ENCODE results near the gene PHACTR2. TPM values are rescaled to one million over a fixed set of nuclear protein-coding genes. Genes with fewer than 3 reads are reported as not detected.

The PHACTR2 gene
- total and polyA plus RNA-seq, 7 experiments from 2014 or later = 10.0 to 42.2 (median 21.7) TPM

DNA sequence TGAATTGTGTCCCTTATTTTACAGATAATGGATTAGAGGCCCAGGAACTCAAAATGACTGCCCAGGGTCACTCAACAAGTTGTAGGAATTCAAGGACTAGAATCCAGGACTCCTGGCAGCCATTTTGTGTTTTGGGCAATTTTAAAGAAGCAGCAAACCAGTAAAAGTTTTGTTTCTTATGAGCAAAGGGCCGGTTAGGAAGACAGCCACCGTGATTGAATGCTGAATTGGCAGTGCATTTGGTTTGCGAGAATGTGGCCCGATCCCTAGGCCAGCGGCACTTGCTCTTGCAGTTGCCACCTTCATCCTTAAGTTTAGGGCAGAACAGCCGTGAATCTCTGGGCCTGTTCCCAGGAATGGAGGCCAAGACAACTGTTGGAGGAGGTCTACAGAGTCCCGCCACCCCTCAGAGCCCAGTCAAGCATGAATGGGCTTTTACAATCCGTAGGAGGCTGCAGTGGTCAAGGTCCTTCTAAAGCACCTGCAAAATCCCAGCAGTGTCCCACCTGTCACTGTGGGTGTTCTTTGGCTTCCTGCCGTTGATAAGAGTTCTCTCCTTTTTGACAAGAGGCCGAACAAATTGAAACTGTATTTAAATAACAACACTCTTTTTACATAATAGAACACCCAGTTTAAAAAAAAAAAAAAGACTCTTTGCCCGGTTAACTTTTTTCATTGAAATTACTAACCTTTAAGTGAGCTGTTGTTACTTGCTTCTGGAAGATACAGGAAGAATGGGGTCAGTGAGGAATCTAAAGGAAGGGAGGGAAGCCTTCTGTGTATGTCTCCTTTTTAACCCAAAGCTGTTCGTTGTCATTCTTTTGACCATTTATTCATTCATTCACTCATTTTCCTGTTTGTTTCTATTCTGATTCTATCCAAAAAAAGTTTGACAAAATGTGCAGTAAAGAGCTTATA lies 68.7 kb downstream of the PHACTR2 start:
- H3K9me3 ChIP-seq (ENCODE audit: control insufficient read depth in 2 of 3, low read length in 3 of 3) = no peaks in the 10 kb centered on the region
- CTCF ChIA-PET = interaction anchor here (1.2 kb wide), 1 partner anchor 32 kb away, joined by 3 read pairs; no protein-coding TSS in a partner anchor
- H3K36me3 Mint-ChIP-seq = peaks cover 0 to 19% (median 6%) of the 10 kb centered on the region in 5 donors
- H3K27me3 Mint-ChIP-seq = no peaks in the 10 kb centered on the region
- intact Hi-C loops (cut with micrococcal nuclease) = no loop called here
- H3K27ac ChIP-seq (ENCODE audit: low read depth, low read length) = no peak overlapping the region
- no peak overlapping the region for H3K4me3 Mint-ChIP-seq
- DNase-seq (no peak), ATAC-seq (no peak)
- H3K4me1 Mint-ChIP-seq = peaks cover 0 to 11% (median 5%) of the 10 kb centered on the region in 7 donors
- H3K27ac Mint-ChIP-seq = no peak overlapping the region
- no peaks in the 10 kb centered on the region for H3K27me3 ChIP-seq (ENCODE audit: control insufficient read depth in 2 of 2, insufficient read depth in 2 of 2, low read length in 2 of 2)
- H3K4me3 ChIP-seq (ENCODE audit: low read length) = no peak overlapping the region
- H3K9me3 Mint-ChIP-seq = no peaks in the 10 kb centered on the region
- no peaks in the 10 kb centered on the region for H3K4me1 ChIP-seq (ENCODE audit: control insufficient read depth in 2 of 2, insufficient read depth in 2 of 2, low read length in 2 of 2)
- POLR2A ChIA-PET = no interaction called here
- no peaks in the 10 kb centered on the region for H3K36me3 ChIP-seq (ENCODE audit: control insufficient read depth in 2 of 3, insufficient read depth in 3 of 3, low read length in 3 of 3)

DNA sequence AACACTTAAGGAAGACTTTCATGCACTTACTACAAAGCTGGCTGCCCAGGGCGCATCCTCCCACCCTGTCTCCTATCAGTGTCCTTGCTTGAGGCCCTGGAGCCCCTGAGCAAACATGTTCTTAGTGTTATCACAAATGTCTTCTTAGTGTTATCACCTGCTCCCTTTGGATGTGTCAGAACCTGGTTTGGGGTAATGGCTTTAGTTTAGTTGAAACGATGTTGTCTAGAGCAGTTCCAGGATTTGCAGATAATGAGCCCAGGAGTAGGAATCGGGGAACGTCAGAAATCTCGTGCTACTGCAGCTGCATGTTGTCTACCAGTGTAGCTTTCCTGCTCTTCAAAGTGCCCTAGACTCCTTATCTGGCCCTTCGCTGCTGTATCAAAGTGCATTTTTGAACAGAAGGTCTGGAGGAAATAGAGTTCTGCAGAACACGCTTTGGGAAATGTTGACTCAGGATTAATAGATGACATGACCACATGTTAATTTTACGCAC lies 69.6 kb downstream of the PHACTR2 start:
- no peaks in the 10 kb centered on the region for H3K27me3 Mint-ChIP-seq
- H3K9me3 Mint-ChIP-seq = no peaks in the 10 kb centered on the region
- no peak overlapping the region for H3K27ac Mint-ChIP-seq
- H3K4me3 Mint-ChIP-seq = no peak overlapping the region
- Histone ChIP-seq H3K36me3 (ENCODE audit: control insufficient read depth in 2 of 3, insufficient read depth in 3 of 3, low read length in 3 of 3) (no peaks in the 10 kb centered on the region), H3K4me1 (ENCODE audit: control insufficient read depth in 2 of 2, insufficient read depth in 2 of 2, low read length in 2 of 2) (no peaks in the 10 kb centered on the region), H3K27me3 (ENCODE audit: control insufficient read depth in 2 of 2, insufficient read depth in 2 of 2, low read length in 2 of 2) (no peaks in the 10 kb centered on the region), H3K9me3 (ENCODE audit: control insufficient read depth in 2 of 3, low read length in 3 of 3) (no peaks in the 10 kb centered on the region), H3K4me3 (ENCODE audit: low read length) (no peak overlapping the region), H3K27ac (ENCODE audit: low read depth, low read length) (no peak overlapping the region)
- intact Hi-C loops (cut with micrococcal nuclease) = no loop called here
- H3K4me1 Mint-ChIP-seq = peaks cover 0 to 11% (median 5%) of the 10 kb centered on the region in 7 donors
- peaks cover 0 to 18% (median 6%) of the 10 kb centered on the region in 5 donors for H3K36me3 Mint-ChIP-seq
- DNase-seq = no peak
- CTCF ChIA-PET = interaction anchor here (1.2 kb wide), 1 partner anchor 31 kb away, joined by 3 read pairs; no protein-coding TSS in a partner anchor
- POLR2A ChIA-PET = no interaction called here
- ATAC-seq = no peak

DNA sequence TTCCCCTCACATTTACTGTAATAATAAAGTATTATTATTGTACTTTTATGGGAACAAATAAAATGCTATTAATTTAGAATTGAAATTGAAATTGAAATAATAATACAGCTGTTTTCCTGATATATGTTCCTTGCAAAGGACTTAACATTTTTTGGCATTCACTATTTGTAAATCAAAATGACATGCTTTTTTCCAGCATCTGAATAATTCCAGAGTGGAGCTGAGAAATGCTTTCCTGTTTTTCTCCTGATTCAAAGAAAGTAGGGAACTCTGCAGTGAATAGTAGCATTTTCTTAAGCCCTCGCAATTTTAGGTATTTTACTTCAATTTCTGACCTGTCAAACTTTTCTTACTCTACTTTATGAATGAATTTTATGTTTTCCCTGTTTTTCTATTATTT lies 72.1 kb downstream of the PHACTR2 start:
- Mint-ChIP-seq H3K4me3 (no peak overlapping the region), H3K27me3 (no peaks in the 10 kb centered on the region), H3K4me1 (peaks cover 0 to 5% (median 1%) of the 10 kb centered on the region in 7 donors), H3K27ac (no peak overlapping the region), H3K9me3 (no peaks in the 10 kb centered on the region), H3K36me3 (peaks cover 0 to 15% (median 0%) of the 10 kb centered on the region in 5 donors)
- H3K27ac ChIP-seq (ENCODE audit: low read depth, low read length) = no peak overlapping the region
- H3K27me3 ChIP-seq (ENCODE audit: control insufficient read depth in 2 of 2, insufficient read depth in 2 of 2, low read length in 2 of 2) = no peaks in the 10 kb centered on the region
- no peaks in the 10 kb centered on the region for H3K36me3 ChIP-seq (ENCODE audit: control insufficient read depth in 2 of 3, insufficient read depth in 3 of 3, low read length in 3 of 3)
- POLR2A ChIA-PET = no interaction called here
- H3K9me3 ChIP-seq (ENCODE audit: control insufficient read depth in 2 of 3, low read length in 3 of 3) = no peaks in the 10 kb centered on the region
- ATAC-seq (no peak), DNase-seq (no peak)
- no peak overlapping the region for H3K4me3 ChIP-seq (ENCODE audit: low read length)
- intact Hi-C loops (cut with micrococcal nuclease) = no loop called here
- CTCF ChIA-PET = no interaction called here
- H3K4me1 ChIP-seq (ENCODE audit: control insufficient read depth in 2 of 2, insufficient read depth in 2 of 2, low read length in 2 of 2) = no peaks in the 10 kb centered on the region

DNA sequence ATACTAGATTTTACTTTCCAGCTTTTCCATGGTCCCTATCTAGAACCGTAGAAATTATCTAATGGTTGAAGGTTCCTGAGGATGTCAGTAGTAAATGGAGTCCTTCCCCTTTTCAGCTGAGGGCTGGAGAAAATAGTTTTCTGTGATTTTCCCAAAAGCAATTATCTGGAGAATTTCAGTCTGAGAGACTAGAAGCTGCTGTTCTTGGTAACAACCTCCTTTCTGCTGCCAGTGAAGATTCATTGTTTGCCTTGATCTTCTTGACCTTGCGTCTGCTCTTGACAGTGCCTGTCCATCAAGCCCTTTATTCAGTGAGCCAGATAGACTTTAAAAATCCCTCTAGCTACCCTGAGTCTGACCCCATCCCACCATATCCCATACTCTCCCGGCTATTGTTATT lies 73.1 kb downstream of the PHACTR2 start:
- Histone ChIP-seq H3K4me3 (ENCODE audit: low read length) (no peak overlapping the region), H3K4me1 (ENCODE audit: control insufficient read depth in 2 of 2, insufficient read depth in 2 of 2, low read length in 2 of 2) (no peaks in the 10 kb centered on the region), H3K36me3 (ENCODE audit: control insufficient read depth in 2 of 3, insufficient read depth in 3 of 3, low read length in 3 of 3) (no peaks in the 10 kb centered on the region), H3K27me3 (ENCODE audit: control insufficient read depth in 2 of 2, insufficient read depth in 2 of 2, low read length in 2 of 2) (no peaks in the 10 kb centered on the region), H3K9me3 (ENCODE audit: control insufficient read depth in 2 of 3, low read length in 3 of 3) (no peaks in the 10 kb centered on the region), H3K27ac (ENCODE audit: low read depth, low read length) (no peak overlapping the region)
- H3K9me3 Mint-ChIP-seq = no peaks in the 10 kb centered on the region
- peaks cover 0 to 22% (median 6%) of the 10 kb centered on the region in 5 donors for H3K36me3 Mint-ChIP-seq
- CTCF ChIA-PET = no interaction called here
- intact Hi-C loops (cut with micrococcal nuclease) = no loop called here
- POLR2A ChIA-PET = no interaction called here
- DNase-seq (no peak), ATAC-seq (no peak)
- no peak overlapping the region for H3K27ac Mint-ChIP-seq
- H3K4me1 Mint-ChIP-seq = peaks cover 0 to 5% (median 0%) of the 10 kb centered on the region in 7 donors
- H3K4me3 Mint-ChIP-seq = no peak overlapping the region
- H3K27me3 Mint-ChIP-seq = no peaks in the 10 kb centered on the region

DNA sequence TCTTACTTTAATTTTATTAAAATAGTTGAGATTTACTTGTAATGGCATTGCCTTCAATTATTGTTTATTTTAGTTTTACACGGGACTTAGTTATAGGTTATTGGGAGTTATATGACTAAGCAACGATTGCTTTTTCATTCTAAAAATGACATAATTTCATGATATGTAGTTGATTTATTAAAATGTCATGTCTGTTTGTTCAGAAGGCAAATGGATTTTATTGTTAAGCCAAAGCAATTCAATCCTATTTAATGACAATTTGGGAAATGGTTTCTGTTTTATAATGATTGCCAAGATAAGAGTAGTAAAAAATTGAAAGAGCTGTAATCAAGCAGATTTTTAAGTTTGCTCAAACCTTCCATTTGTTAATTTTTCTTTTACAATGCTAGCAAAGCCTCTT lies 74.7 kb downstream of the PHACTR2 start:
- ATAC-seq = no peak
- H3K27me3 Mint-ChIP-seq = no peaks in the 10 kb centered on the region
- H3K36me3 Mint-ChIP-seq = peaks cover 0 to 28% (median 12%) of the 10 kb centered on the region in 5 donors
- no peaks in the 10 kb centered on the region for H3K4me1 ChIP-seq (ENCODE audit: control insufficient read depth in 2 of 2, insufficient read depth in 2 of 2, low read length in 2 of 2)
- intact Hi-C loops (cut with micrococcal nuclease) = no loop called here
- no peaks in the 10 kb centered on the region for H3K27me3 ChIP-seq (ENCODE audit: control insufficient read depth in 2 of 2, insufficient read depth in 2 of 2, low read length in 2 of 2)
- no peaks in the 10 kb centered on the region for H3K9me3 Mint-ChIP-seq
- H3K4me1 Mint-ChIP-seq = peaks cover 0 to 8% (median 0%) of the 10 kb centered on the region in 7 donors
- H3K4me3 ChIP-seq (ENCODE audit: low read length) = no peak overlapping the region
- H3K27ac ChIP-seq (ENCODE audit: low read depth, low read length) = no peak overlapping the region
- H3K27ac Mint-ChIP-seq = no peak overlapping the region
- H3K36me3 ChIP-seq (ENCODE audit: control insufficient read depth in 2 of 3, insufficient read depth in 3 of 3, low read length in 3 of 3) = no peaks in the 10 kb centered on the region
- ChIA-PET CTCF (no interaction called here), POLR2A (no interaction called here)
- no peaks in the 10 kb centered on the region for H3K9me3 ChIP-seq (ENCODE audit: control insufficient read depth in 2 of 3, low read length in 3 of 3)
- H3K4me3 Mint-ChIP-seq = no peak overlapping the region
- DNase-seq = no peak

DNA sequence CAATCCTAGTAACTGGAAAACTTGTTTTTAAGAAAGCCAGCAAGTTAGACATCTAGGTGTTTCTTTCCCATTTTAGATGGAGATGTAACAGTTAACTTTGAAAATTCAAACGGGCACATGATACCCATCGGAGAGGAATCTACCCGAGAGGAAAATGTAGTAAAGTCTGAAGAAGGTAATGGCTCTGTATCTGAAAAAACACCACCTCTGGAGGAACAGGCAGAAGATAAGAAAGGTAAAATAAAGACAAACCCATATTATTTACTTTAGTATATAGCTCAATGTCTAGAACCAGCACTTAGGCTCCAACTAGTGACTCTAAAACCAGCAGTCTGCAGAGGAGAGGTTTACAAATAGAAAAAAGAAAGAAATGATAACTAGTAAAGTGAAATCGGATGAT lies 75.9 kb downstream of the PHACTR2 start:
- Mint-ChIP-seq H3K9me3 (no peaks in the 10 kb centered on the region), H3K36me3 (peaks cover 0 to 28% (median 17%) of the 10 kb centered on the region in 5 donors), H3K4me3 (no peak overlapping the region), H3K27me3 (no peaks in the 10 kb centered on the region), H3K27ac (no peak overlapping the region), H3K4me1 (peaks cover 0 to 20% (median 10%) of the 10 kb centered on the region in 7 donors)
- intact Hi-C loops (cut with micrococcal nuclease) = no loop called here
- Histone ChIP-seq H3K9me3 (ENCODE audit: control insufficient read depth in 2 of 3, low read length in 3 of 3) (no peaks in the 10 kb centered on the region), H3K4me1 (ENCODE audit: control insufficient read depth in 2 of 2, insufficient read depth in 2 of 2, low read length in 2 of 2) (no peaks in the 10 kb centered on the region), H3K27me3 (ENCODE audit: control insufficient read depth in 2 of 2, insufficient read depth in 2 of 2, low read length in 2 of 2) (no peaks in the 10 kb centered on the region), H3K36me3 (ENCODE audit: control insufficient read depth in 2 of 3, insufficient read depth in 3 of 3, low read length in 3 of 3) (no peaks in the 10 kb centered on the region), H3K27ac (ENCODE audit: low read depth, low read length) (no peak overlapping the region), H3K4me3 (ENCODE audit: low read length) (no peak overlapping the region)
- ATAC-seq (no peak), DNase-seq (no peak)
- ChIA-PET POLR2A (no interaction called here), CTCF (no interaction called here)

DNA sequence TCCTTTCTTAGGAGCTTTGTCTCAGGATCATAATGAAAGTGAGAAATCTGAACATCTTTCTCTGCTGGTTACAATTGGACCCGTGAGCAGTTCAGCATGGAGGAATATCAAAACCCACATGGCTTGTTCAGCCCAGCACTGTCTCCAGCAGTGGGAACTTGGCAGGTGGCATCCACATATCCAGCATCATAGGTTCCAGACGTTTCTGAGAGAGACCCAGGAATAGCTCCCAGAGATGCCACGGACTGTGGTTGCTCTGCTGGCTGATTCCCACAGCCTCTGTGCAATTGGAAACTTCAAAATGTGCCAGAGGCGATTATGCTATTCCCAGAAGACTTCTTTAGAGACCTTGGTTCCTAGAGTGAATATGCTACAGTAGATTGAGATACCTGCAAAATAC lies 76.4 kb downstream of the PHACTR2 start:
- no peak overlapping the region for H3K27ac ChIP-seq (ENCODE audit: low read depth, low read length)
- no peaks in the 10 kb centered on the region for H3K27me3 ChIP-seq (ENCODE audit: control insufficient read depth in 2 of 2, insufficient read depth in 2 of 2, low read length in 2 of 2)
- CTCF ChIA-PET = no interaction called here
- no peaks in the 10 kb centered on the region for H3K4me1 ChIP-seq (ENCODE audit: control insufficient read depth in 2 of 2, insufficient read depth in 2 of 2, low read length in 2 of 2)
- no peak for DNase-seq
- no peaks in the 10 kb centered on the region for H3K9me3 Mint-ChIP-seq
- ATAC-seq = no peak
- H3K27me3 Mint-ChIP-seq = no peaks in the 10 kb centered on the region
- peaks cover 0 to 25% (median 14%) of the 10 kb centered on the region in 7 donors for H3K4me1 Mint-ChIP-seq
- H3K36me3 Mint-ChIP-seq = peaks cover 0 to 28% (median 17%) of the 10 kb centered on the region in 5 donors
- H3K4me3 ChIP-seq (ENCODE audit: low read length) = no peak overlapping the region
- H3K36me3 ChIP-seq (ENCODE audit: control insufficient read depth in 2 of 3, insufficient read depth in 3 of 3, low read length in 3 of 3) = no peaks in the 10 kb centered on the region
- H3K27ac Mint-ChIP-seq = no peak overlapping the region
- H3K9me3 ChIP-seq (ENCODE audit: control insufficient read depth in 2 of 3, low read length in 3 of 3) = no peaks in the 10 kb centered on the region
- intact Hi-C loops (cut with micrococcal nuclease) = no loop called here
- H3K4me3 Mint-ChIP-seq = no peak overlapping the region
- POLR2A ChIA-PET = no interaction called here

Measured in naive thymus-derived CD4-positive, alpha-beta T cell (primary cell).